ENCODE results near the gene BTBD9.

The BTBD9 gene

GRCh38 chr6:38174315-38174714 lies 465.4 kb downstream of the BTBD9 start:
- H3K4me2 ChIP-seq (ENCODE audit: low read length): no peak overlapping the region
- H3K36me3 ChIP-seq (ENCODE audit: control insufficient read depth, low read length): no peaks in the 10 kb centered on the region
- H3K4me1 ChIP-seq (ENCODE audit: control insufficient read depth, low read length): no peaks in the 10 kb centered on the region
- H3K27ac ChIP-seq (ENCODE audit: low read depth, low read length): no peak overlapping the region
- H3K27me3 ChIP-seq (ENCODE audit: control insufficient read depth, low read length): no peaks in the 10 kb centered on the region
- H3F3A ChIP-seq (ENCODE audit: control insufficient read depth, insufficient read depth): no peaks in the 10 kb centered on the region
- H3K9me2 ChIP-seq (replicated peaks; ENCODE audit: control insufficient read depth, low read length): no peaks in the 10 kb centered on the region
- TF ChIP-seq CTCF (IDR thresholded peaks at IDR 0.05; ENCODE audit: low read depth, low read length, poor library complexity, severe bottlenecking): no peak
- no peaks in the 10 kb centered on the region for H4K20me1 ChIP-seq (ENCODE audit: control insufficient read depth, insufficient read depth, low read depth, low read length)
- H3K9me3 ChIP-seq (ENCODE audit: control insufficient read depth, insufficient read depth, low read length): no peaks in the 10 kb centered on the region
- H3K79me2 ChIP-seq (ENCODE audit: control insufficient read depth, low read length): no peaks in the 10 kb centered on the region
- H3K4me3 ChIP-seq (ENCODE audit: low read length): no peak overlapping the region

- no peaks in the 10 kb centered on the region for H3K4me1 ChIP-seq (ENCODE audit: control insufficient read depth, low read length)
- no peaks in the 10 kb centered on the region for H4K20me1 ChIP-seq (ENCODE audit: control insufficient read depth, insufficient read depth, low read depth, low read length)
- H3K4me3 ChIP-seq (ENCODE audit: low read length): no peak overlapping the region
- no peak overlapping the region for H3K4me2 ChIP-seq (ENCODE audit: low read length)
- H3K79me2 ChIP-seq (ENCODE audit: control insufficient read depth, low read length): no peaks in the 10 kb centered on the region
- TF ChIP-seq CTCF (IDR thresholded peaks at IDR 0.05; ENCODE audit: low read depth, low read length, poor library complexity, severe bottlenecking): no peak
- no peaks in the 10 kb centered on the region for H3F3A ChIP-seq (ENCODE audit: control insufficient read depth, insufficient read depth)
- H3K36me3 ChIP-seq (ENCODE audit: control insufficient read depth, low read length): no peaks in the 10 kb centered on the region
- no peaks in the 10 kb centered on the region for H3K9me3 ChIP-seq (ENCODE audit: control insufficient read depth, insufficient read depth, low read length)
- no peaks in the 10 kb centered on the region for H3K9me2 ChIP-seq (replicated peaks; ENCODE audit: control insufficient read depth, low read length)
- H3K27me3 ChIP-seq (ENCODE audit: control insufficient read depth, low read length): no peaks in the 10 kb centered on the region
- no peak overlapping the region for H3K27ac ChIP-seq (ENCODE audit: low read depth, low read length)
Measured at GRCh38 chr6:38173909-38174308, 465.8 kb downstream of the BTBD9 start.

- Histone ChIP-seq H3K79me2 (ENCODE audit: control insufficient read depth, low read length) (no peaks in the 10 kb centered on the region), H3K27me3 (ENCODE audit: control insufficient read depth, low read length) (no peaks in the 10 kb centered on the region), H3K27ac (ENCODE audit: low read depth, low read length) (no peak overlapping the region), H3F3A (ENCODE audit: control insufficient read depth, insufficient read depth) (no peaks in the 10 kb centered on the region), H4K20me1 (ENCODE audit: control insufficient read depth, insufficient read depth, low read depth, low read length) (no peaks in the 10 kb centered on the region), H3K36me3 (ENCODE audit: control insufficient read depth, low read length) (no peaks in the 10 kb centered on the region), H3K9me2 (replicated peaks; ENCODE audit: control insufficient read depth, low read length) (no peaks in the 10 kb centered on the region), H3K4me1 (ENCODE audit: control insufficient read depth, low read length) (no peaks in the 10 kb centered on the region), H3K4me2 (ENCODE audit: low read length) (no peak overlapping the region), H3K9me3 (ENCODE audit: control insufficient read depth, insufficient read depth, low read length) (no peaks in the 10 kb centered on the region), H3K4me3 (ENCODE audit: low read length) (no peak overlapping the region)
- TF ChIP-seq CTCF (IDR thresholded peaks at IDR 0.05; ENCODE audit: low read depth, low read length, poor library complexity, severe bottlenecking) (no peak), EZH2phosphoT487 (IDR thresholded peaks at IDR 0.05; ENCODE audit: borderline replicate concordance, low read length) (no peak)
Measured at GRCh38 chr6:38172739-38173410, 466.9 kb downstream of the BTBD9 start.

Data from DOHH2 (cell line).